Vagina (tissue), 2 donors: ENCODE data around the gene LHX8.

Experiments used
- POLR2A ChIP-seq, 2 donors: fragments of 450-650 bp; IDR thresholded peaks; one replicate each; pipeline ENCODE4 v1.6.1; 2017; ENCODE audit warnings: antibody characterized with exemption in 2 of 2, mild to moderate bottlenecking in 2 of 2, moderate library complexity in 2 of 2
- TF ChIP-seq, protein P1 (sequence below), 3 experiments: fragments of 450-650 bp in 2 of 3; fragments of 200-600 bp in 1 of 3; sonication (generic) in 1 of 3; IDR thresholded peaks; one replicate each; pipeline ENCODE4 v1.5.1; 2017 to 2019; ENCODE audit warnings: antibody characterized with exemption in 3 of 3, mild to moderate bottlenecking in 2 of 3, moderate library complexity in 2 of 3

DNA sequence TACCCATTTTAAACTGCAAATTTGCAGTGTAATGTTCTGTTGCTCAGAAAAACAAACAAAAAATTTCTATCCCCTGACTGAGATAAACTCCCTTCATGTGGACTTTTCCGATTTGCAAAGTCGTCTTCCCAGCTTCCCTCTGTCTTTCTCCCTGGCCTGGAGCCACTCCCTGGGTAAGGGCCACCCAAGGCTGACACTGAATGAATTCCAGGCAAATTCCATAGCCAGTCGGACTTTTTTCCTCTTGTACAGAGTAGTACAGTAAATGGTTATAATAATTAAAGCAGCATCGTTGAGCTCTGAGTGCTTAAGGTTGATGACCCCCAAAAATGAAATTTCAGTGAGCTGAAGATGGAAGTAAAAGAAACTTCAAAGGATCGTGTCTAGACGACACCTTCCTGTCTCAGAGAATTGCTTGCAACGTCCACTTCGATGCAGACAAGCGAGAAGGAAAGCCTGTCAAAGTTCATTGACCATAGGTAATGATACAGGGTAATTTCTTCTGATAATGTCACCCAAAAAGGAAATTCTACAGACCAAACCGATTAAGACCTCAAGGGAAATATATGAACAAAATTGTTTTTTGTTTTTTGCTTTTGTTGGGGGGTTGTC lies 33.6 kb upstream of the LHX8 start:
- TF ChIP-seq, protein P1, sequence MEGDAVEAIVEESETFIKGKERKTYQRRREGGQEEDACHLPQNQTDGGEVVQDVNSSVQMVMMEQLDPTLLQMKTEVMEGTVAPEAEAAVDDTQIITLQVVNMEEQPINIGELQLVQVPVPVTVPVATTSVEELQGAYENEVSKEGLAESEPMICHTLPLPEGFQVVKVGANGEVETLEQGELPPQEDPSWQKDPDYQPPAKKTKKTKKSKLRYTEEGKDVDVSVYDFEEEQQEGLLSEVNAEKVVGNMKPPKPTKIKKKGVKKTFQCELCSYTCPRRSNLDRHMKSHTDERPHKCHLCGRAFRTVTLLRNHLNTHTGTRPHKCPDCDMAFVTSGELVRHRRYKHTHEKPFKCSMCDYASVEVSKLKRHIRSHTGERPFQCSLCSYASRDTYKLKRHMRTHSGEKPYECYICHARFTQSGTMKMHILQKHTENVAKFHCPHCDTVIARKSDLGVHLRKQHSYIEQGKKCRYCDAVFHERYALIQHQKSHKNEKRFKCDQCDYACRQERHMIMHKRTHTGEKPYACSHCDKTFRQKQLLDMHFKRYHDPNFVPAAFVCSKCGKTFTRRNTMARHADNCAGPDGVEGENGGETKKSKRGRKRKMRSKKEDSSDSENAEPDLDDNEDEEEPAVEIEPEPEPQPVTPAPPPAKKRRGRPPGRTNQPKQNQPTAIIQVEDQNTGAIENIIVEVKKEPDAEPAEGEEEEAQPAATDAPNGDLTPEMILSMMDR (IDR thresholded peaks at IDR 0.05), result no peak
- no peak for TF ChIP-seq POLR2A (IDR thresholded peaks at IDR 0.05)
